ENCODE measurements around the gene RXRA.
A peak's percentile ranks its signal among the peaks of the same experiment; 100 is the strongest.

RXRA gene

GRCh38 chr9:134340475-134341160 lies 14.4 kb downstream of the RXRA start:
- no peak for DNase-seq

GRCh38 chr9:134341306-134341705 lies 15.1 kb downstream of the RXRA start:
- no peak for DNase-seq

- DNase-seq: no peak
Measured at GRCh38 chr9:134341929-134342745, 15.9 kb downstream of the RXRA start.

- no peak for DNase-seq
Measured at GRCh38 chr9:134342746-134343115, 16.5 kb downstream of the RXRA start.

- no peak for DNase-seq
Measured at GRCh38 chr9:134343637-134344036, 17.4 kb downstream of the RXRA start.

GRCh38 chr9:134344068-134344799 lies 18.0 kb downstream of the RXRA start:
- peak; percentile 21 for DNase-seq

- DNase-seq: no peak
Measured at GRCh38 chr9:134344800-134345310, 18.6 kb downstream of the RXRA start.

- no peak for DNase-seq
Measured at GRCh38 chr9:134345737-134346136, 19.5 kb downstream of the RXRA start.

- DNase-seq: no peak
Measured at GRCh38 chr9:134346151-134346550, 19.9 kb downstream of the RXRA start.

- no peak for DNase-seq
Measured at GRCh38 chr9:134346840-134347583, 20.8 kb downstream of the RXRA start.

- no peak for DNase-seq
Measured at GRCh38 chr9:134347996-134348395, 21.7 kb downstream of the RXRA start.

- DNase-seq: no peak
Measured at GRCh38 chr9:134348404-134349155, 22.3 kb downstream of the RXRA start.

GRCh38 chr9:134349936-134350335 lies 23.7 kb downstream of the RXRA start:
- DNase-seq: no peak

GRCh38 chr9:134350416-134350994 lies 24.2 kb downstream of the RXRA start:
- DNase-seq: no peak

GRCh38 chr9:134351606-134352176 lies 25.4 kb downstream of the RXRA start:
- DNase-seq: no peak

- no peak for DNase-seq
Measured at GRCh38 chr9:134352247-134352933, 26.1 kb downstream of the RXRA start.

GRCh38 chr9:134353539-134353938 lies 27.3 kb downstream of the RXRA start:
- no peak for DNase-seq

GRCh38 chr9:134355158-134355557 lies 28.9 kb downstream of the RXRA start:
- DNase-seq: no peak

GRCh38 chr9:134355561-134356279 lies 29.5 kb downstream of the RXRA start:
- DNase-seq: no peak
